Stimulated activated CD4-positive, alpha-beta T cell treated with anti-CD3 and anti-CD28 coated beads, Interleukin-15, amount 100 ng/mL, for 24 hours (primary cell): ENCODE results near the gene NLGN1.

Source experiments
- DNase-seq: peaks from one replicate; pipeline ENCODE4 v3.0.0-alpha.2; 2020

NLGN1 gene

DNA sequence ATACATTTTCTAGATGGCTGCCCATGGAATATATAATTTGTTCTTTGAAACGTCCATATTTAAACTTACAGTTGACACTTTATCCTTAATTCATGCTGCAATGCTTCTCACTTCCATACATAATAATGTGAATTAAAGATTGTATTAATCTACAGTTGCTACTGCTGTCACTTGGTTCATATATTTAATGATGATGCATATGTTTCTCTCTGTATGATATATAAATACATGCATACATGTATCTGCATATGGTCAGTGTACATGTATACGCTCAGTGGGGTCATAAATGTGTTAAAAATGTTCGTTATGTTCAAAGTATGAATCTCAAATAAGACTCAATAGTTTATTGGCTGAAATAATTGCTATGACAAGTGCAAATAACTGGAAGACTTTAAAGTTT, 382.5 kb downstream of the NLGN1 start:
- DNase-seq: no peak

DNA sequence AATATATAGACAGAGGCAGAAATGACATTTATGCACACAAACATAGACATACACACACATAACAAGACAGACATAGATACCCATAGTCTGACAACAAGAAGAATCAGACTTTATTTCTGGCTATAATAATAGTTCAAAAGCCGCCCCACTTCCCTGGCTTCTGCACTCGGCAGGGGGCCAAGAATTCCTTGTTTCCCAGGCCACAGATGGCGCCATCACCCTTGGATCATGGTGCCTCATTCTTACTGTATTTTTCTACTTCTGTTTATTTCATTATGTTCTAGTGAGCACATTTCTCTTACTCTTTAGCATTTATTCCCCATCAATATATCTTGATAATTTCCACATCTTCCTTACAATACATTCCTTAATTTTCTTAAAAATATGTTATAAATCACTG, 387.5 kb downstream of the NLGN1 start:
- DNase-seq: no peak

DNA sequence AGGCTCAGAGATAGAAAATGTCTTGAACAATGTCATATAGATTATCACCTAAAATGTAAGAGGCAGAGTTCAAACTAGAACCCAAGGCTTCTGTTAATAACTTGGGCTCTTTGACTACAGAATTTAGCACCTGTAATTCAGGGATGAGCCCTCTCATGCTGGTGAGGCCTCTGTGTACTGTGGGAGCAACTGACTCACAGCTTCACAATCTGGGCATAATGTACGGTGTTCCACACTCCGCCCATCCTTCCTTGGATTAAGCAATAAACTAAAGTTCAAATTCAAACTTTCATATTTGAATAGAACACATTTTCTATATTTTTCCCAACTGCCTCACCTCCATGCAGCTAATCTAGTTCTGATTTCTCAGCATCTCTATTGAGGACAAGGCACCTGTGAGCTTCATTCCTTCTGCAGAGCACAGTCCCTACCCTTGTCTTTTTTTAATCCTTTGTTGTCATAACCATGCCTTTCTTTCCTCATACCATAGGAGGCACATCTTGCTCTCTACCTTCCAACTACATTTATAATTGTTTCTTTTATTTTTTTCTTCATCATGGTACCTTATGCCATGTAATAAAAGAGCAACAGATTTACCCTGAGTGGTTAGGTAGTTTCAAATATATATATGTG, 392.1 kb downstream of the NLGN1 start:
- no peak for DNase-seq

DNA sequence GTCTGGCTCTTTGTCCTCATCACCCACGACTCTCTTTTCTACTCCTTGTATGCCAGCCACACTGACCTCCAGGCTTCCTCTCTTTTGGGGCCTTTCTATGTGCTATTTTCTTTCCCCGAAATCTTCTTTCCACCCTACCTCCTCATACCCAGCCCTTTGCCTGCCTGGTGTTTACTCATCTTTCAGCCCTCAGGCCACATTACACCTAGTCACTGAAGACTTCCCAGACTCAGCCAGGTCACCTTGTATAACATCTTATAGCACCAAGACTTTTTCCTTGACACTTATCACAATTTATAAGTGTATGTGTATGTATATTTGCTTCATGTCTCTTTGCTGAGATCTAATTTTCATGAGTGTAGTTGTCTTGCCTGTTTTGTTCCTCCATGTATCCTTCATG, 396.4 kb downstream of the NLGN1 start:
- no peak for DNase-seq

DNA sequence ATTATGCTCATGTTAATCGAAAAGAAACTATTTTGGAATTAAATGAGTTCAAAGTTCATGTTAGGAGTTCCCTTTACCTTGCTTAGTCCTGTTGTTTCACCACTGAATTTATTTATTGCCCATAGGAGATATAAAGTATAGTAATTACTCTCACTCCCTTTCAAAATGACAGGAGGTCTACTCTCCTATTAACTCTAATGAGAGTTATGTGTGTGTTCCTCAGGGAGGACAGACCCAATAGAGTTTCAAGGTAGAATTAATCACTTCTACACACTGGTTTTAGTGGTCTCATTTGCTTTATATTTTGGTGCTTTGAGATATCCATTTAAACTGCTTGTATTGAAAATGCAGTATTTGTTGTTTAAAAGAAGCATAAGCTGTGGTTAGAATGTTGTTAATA, 398.9 kb downstream of the NLGN1 start:
- no peak for DNase-seq

DNA sequence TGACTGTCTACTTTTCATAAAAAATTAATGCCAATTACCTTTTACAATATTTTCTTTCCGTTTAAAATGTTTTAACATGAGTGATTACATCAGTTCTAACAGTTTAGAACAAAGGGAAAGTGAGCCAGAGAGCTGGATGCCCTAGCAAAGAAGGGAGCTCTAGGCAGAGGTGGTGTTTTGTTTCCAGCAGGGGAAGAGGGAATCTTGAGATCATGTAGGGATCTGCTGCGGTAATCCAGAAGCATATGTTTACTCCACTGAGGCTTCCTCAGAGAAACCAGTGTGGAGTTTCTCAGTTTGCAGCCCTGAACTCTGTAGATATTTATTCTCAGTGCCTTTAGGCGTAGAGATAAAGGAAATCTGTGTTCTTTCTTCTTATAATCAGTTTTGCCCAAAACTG, 399.3 kb downstream of the NLGN1 start:
- no peak for DNase-seq

DNA sequence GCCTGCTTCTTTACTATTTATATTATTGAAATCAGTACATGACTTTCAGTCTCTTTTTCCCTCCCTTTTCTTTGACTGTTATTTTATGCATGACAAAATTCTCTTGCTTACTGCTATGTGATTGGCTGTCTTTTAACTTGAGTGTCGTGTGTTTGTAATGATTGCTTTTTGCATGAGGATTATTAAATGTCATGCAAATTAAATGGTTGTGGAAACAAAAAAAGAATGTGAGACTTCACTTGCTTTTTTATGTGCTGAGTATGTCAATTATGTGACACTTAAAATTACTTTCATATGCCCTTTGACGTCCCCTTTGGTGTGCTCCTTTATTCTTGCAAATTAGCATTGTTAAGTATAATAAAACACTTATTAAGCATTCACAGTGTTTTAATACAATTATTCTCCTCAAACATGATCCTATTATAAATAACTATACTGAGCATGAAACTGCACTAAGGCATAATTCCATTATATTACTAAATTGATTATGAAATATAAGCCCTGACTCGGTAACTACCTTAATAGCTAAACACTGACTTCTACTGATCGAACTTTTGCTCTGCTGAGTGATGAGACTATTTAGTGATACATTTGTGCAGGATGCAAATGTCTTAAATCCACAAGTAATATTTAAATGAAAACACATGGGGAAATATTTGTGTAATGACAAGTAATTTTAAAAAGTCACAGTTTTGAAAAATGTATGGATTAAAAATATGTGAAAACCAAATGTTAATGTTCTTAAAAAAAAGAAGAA, 401.7 kb downstream of the NLGN1 start:
- DNase-seq: no peak

DNA sequence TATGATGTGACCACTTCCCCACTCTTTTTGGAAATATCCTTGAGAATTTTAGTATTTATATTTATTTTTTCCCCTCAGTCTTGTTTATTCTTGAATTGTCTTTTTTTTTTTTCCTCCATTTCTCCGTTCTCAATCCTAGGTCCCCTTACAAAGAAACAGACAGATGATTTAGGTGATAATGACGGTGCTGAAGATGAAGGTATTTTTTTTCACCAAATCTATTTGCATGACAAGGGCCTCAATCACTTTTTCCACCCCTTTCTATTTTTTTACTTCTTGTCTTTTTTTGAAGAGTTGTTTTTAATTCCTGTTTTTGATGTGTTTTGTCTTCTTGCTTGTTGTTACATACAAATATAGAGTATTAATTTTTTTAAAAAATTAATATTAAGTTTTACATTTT, 402.6 kb downstream of the NLGN1 start:
- DNase-seq: no peak

DNA sequence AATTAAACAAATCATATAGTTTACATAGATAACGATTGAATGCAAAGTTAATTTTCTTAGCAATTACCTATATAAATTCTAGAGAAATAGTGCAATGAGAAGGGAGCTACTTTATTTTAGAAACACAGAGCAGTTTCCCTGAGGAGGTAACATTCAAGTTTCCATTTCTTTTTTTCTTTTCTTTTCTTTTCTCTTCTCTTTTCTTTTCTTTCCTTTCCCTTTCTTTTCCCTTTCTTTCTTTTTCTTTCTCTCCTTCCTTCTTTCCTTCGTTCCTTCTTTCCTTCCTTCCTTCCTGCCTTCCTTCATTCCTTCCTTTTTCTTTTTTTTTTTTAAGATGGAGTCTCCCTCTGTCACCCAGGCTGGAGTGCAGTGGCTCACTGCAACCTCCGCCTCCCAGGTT, 417.3 kb downstream of the NLGN1 start:
- no peak for DNase-seq

DNA sequence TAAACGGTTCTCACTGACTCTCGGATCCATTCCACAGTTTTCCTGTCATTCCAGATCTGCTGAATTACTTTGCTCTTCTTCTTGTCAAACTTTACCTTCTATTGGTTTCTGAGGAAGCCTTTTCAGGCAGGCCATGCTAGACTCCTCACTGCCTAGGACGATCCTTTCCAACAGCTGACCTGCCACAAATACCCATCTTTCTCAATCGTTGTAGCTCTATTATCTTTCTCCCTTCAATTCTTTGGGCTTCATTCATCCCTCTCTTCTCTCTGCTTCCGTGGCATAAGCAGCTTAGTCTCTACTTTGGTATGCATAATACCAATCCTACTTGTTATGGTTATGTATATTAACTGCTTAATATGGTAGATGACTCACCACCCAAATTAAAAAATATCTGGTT, 421.8 kb downstream of the NLGN1 start:
- DNase-seq: no peak

DNA sequence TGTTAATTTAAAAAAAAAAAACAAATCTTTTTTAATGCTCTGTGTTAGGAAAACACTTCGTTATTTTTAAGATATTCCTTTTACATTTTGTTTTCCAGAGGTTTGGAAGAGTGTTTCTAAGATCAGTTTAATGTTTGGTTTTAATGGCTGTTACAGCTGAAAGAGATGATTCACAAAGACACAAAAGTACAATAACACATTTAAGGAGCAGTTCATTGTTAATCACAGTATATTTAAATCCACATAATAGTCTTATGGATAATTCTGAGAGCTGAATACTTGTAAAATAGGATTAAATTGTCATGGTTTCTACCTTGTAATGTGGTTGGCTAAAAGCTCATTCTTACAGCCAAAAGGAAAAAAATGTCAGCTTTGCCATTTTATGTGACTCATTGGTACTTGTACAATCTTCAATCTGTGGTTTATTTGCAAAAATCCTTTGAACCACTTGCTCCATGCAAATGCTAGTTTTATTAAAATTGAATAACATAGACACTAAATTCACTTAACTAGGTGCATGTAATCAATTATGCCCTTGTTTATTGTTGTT, 426.4 kb downstream of the NLGN1 start:
- DNase-seq: no peak

DNA sequence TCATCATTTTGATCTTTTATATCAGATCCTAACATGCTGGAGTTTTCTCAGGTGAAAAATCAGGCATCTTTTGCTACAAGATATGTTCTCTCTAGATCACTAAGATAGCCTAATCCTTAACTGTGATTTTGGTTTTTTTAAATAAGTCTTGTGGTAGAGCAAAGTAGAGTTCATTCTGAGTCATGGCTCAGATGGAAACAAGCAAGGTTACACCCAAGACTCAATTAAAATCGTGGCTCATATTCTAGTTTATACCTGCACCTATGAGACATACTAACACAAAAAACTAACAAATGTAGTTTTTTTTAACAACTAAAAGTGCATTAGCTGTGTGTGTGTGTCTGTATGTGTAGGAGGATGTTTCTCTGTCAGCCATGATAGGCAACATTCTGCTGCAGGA, 428.2 kb downstream of the NLGN1 start:
- no peak for DNase-seq

DNA sequence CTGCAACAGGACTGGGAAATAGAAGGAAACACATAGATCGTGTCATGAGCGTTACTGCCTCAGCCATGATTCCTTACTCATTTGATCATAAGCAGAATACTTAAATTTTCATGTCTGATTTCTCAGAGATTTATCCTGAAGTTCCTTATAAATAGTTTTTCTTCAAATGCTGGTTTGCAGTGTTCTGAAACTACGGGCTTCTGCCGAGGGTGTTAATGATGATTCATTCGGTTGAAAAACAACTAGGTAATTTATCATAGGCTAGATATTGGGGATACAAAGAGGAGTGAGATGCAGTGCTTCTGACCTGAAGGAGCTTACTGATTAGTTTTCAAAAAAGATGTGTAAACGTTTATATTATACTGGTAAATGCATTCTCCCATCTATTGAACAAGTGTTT, 428.9 kb downstream of the NLGN1 start:
- DNase-seq: no peak

DNA sequence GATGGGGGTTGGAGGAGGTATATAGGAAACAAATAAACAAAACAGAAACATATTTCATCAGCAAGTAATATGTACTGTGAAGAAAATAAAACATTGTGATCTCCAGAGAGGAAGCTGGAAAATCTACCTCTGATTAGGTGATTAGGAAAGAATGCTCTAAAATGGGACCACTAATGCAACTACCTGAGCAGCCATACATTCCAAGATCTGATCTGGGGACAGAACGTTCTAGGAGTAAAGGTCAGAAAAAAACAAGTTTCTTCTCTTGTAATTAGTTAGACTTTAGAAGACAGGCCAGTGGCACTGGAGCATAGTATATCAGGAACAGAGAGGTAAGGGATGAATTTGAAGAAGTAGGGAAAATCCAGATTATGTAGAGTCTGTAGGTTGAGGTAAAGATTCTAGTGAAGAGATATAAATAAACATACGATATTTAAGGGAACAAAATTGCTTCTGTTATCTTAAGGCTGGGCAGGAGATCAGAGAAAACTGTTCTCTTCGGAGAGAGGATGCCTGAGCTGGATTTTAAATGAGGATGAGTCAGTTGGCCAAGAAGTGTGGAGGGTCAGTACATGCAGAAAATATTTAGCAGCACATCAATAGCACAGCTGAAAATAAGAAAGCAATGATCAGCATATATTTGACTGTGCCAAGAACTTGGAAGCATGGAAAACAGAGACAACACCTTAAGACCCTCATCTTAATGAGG, 429.5 kb downstream of the NLGN1 start:
- no peak for DNase-seq

DNA sequence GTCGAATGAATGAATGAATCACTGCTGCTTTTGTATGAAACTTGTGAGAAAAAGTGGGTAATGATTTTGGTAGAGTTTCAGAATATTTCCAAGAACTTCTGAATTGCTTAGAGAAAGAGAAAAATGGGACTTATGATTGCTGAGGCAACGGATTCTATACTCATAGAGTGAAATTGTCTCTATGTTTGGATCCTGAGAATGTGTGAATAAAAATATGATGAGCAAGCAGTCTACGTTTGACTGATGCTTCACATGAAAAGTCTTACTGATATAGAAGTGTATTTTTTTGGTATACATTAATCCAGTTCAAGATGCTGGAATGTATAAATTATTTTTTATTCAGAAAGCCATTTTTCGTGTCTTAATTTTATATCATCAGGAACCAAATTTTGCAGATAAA, 441.1 kb downstream of the NLGN1 start:
- DNase-seq: no peak

DNA sequence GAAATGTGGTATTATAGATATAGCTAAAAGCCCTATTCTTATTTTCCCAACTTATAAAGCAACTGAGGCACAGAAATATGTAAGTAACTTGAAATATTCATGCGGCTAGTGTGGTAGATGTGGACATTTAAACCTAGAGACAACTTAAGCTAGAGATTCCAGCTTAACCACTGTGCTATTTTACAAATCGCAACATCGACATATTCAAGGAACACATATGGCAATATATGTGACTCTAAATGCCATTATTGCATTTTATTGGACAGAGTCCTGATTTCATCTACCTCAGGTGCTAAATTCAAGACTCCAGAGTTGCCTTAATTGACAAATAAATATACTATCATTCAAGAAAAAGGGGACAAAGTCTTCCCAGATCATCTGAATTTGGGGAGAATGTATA, 442.3 kb downstream of the NLGN1 start:
- no peak for DNase-seq

DNA sequence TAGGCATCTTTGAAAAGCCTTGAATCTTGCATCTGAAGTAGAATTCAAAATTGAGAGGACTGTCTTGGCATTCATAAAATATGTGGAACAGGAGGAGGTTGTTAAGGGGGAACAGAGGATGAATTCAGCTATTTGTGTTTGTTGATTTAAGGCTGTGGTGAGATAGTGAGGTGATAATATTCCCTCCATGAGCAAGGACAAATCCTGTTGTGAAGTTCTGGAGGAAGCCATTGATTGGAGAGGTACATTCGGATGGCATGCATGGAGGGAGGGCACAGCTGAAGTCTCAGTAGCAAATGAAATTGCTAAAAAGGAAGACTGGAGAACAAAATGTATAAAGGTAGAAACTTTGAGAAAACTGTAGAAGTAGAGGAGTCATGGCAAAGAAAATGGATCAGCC, 443.8 kb downstream of the NLGN1 start:
- DNase-seq: no peak

DNA sequence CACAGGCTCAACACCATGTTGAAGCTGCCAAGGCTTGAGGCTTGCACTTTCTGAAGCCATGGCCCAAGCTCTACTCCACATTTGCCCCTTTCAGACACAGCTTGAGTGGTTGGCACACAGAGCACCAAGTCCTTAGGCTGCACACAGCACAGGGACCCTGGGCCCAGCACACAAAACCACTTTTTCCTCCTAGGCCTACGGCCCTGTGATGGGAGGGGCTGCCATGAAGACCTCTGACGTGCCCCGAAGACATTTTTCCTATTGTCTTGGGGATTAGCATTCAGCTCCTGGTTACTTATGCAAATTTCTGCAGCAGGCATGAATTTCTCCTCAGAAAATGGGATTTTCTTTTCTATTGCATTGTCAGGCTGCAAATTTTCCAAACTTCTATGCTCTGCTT, 445.5 kb downstream of the NLGN1 start:
- no peak for DNase-seq

DNA sequence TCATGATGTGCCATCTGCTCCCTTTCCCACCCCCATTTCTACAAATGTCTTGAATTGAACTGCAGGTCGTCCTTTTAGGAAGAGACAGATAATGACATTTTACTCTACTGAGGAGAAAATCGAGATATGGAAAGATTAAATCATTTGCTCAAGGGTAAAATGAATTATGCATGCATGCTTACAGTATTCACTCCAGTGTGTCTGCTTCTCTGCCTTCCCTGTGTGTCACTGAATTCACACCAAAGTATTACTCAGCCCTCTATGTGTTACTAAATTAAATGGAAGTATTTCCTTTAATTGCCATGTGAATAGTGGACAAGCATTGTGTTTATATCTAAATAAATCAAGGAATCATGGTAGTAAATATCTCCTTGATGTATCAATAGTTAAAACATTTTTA, 449.0 kb downstream of the NLGN1 start:
- no peak for DNase-seq

DNA sequence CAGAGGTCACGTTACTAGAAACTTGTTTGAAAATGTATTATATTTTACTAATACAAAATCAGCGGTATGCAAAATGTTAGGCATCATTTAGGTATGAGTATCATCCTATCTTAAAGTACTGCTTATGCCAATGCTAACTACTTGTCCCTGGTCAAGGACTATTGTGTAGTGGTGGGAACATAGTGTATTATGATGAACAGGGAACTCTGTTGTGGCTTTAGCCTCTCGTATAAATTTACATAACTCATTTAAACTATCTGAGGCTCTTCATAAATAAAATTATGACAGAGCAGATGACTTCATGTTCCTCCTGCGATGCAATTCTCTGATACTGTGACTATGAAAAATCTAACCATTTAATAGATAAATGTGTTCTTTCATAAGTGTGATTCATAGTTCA, 451.9 kb downstream of the NLGN1 start:
- no peak for DNase-seq

DNA sequence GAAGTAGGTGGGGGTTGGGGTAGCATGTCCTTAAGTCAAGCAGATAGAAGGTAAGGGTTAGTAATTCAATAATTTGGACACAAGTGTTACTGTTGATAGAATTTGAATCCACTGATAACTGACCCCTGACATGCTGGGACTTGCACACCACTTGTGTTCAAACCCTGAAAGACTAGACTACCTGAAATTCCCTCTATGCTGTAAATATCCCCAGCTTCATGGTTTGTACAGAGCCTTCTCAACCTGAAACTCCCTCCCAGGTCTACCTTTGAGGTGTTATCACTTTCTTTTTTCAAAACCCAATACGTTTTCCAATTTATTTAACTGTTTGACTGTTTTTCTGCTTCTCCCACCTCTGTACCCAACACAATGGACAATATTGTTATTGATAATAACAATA, 459.6 kb downstream of the NLGN1 start:
- no peak for DNase-seq

DNA sequence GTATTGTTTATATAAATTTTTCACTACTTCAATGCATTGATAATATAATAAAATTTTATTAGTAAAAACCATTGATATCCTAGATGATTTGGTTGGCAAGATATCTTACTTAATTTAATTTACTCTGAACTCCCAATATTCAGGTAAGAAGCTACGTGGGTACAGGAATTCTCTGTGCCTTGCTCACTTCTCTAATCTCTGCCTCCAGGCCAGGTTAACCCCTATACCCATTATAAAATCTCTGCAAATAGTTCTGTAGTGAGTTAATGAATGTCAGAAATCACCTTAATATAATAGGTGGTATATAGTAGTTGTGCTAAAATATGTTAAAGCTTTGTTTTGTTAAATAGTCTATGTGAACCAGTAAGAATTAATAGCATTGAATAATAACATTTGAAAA, 465.2 kb downstream of the NLGN1 start:
- no peak for DNase-seq

DNA sequence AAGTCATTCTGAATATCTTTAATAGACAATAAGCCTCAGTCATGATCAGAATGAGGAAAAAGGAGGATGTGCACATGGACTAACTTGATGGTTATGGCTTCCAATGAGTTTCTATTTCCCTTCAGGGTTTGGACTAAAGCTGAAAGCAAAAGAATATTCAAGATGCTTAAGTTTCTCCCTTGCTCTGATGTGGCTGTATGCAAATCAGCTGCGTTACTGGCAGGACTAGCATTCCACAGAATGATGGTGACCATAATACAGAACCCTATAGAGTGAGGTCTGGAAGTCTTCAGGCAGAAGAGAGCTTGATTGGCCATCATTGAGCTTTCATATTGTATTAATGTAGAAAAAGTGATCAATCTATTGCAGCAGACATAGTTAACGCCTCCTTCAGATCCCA, 466.0 kb downstream of the NLGN1 start:
- no peak for DNase-seq

DNA sequence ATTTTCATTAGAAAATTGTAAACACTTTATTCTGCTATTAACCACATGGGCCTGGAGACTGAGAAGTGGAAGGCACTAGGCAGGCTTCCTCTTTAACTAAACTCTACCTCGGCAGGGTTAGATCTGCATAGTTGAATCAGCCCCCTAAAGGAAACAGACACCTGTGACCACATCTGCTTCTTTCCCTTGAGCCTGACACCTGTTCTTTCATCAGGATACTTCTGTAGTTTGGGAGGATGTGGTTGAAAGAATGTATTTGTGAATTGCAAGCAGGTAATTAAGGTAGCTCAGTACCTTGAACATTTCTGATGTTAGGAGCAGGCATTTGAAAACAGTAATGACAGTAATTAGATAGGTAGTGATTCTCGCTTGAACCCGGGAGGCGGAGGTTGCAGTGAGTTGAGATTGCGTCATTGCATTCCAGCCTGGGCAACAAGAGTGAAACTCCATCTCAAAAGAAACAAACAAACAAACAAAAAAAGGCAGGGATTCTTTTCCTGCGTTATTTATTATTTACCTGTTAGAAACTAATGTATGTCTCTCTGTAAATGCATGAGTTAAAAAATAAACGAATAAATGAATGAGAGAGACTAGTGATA, 468.5 kb downstream of the NLGN1 start:
- no peak for DNase-seq
